DOHH2 (cell line): Measurements from ENCODE around the gene SERTAD2.

Experiments used
- H3F3A ChIP-seq: fragments of 200-600 bp; sonication (generic), shearing (Covaris generic); 2 replicates; pipeline ENCODE4 v1.6.0; 2016; ENCODE audit warnings: antibody characterized with exemption, mild to moderate bottlenecking; ENCODE audit not compliant: control insufficient read depth, insufficient read depth
- H3K27ac ChIP-seq: fragments of 200-600 bp; sonication (generic); 2 replicates; pipeline ENCODE4 v1.5.1; 2014; ENCODE audit warnings: low read depth, mild to moderate bottlenecking, low read length, moderate library complexity
- H3K27me3 ChIP-seq: fragments of 200-600 bp; sonication (generic); 2 replicates; pipeline ENCODE4 v1.6.1; 2014; ENCODE audit warnings: mild to moderate bottlenecking, low read length, mixed read lengths; ENCODE audit not compliant: control insufficient read depth
- H3K36me3 ChIP-seq: fragments of 200-600 bp; sonication (generic); 2 replicates; pipeline ENCODE4 v1.6.1; 2014; ENCODE audit warnings: mild to moderate bottlenecking, low read length, moderate library complexity, mixed read lengths; ENCODE audit not compliant: control insufficient read depth
- H3K4me1 ChIP-seq: fragments of 200-600 bp; sonication (generic); 2 replicates; pipeline ENCODE4 v1.6.1; 2014; ENCODE audit warnings: mild to moderate bottlenecking, low read length, mixed read lengths; ENCODE audit not compliant: control insufficient read depth
- H3K4me2 ChIP-seq: fragments of 200-600 bp; sonication (generic); 2 replicates; pipeline ENCODE4 v1.6.0; 2014; ENCODE audit warnings: mild to moderate bottlenecking, low read length, moderate library complexity
- H3K4me3 ChIP-seq: fragments of 200-600 bp; sonication (generic); 2 replicates; pipeline ENCODE4 v1.5.1; 2014; ENCODE audit warnings: mild to moderate bottlenecking, low read length, mixed read lengths
- H3K79me2 ChIP-seq: fragments of 200-600 bp; sonication (generic); 2 replicates; pipeline ENCODE4 v1.6.1; 2014; ENCODE audit warnings: mild to moderate bottlenecking, low read length, mixed read lengths; ENCODE audit not compliant: control insufficient read depth
- H3K9me2 ChIP-seq: fragments of 200-600 bp; sonication (generic); replicated peaks from 2 replicates; pipeline ENCODE4 v1.6.1; 2014; ENCODE audit warnings: mild to moderate bottlenecking, low read length, mixed read lengths; ENCODE audit not compliant: control insufficient read depth
- H3K9me3 ChIP-seq: fragments of 200-600 bp; sonication (generic); 2 replicates; pipeline ENCODE4 v1.6.1; 2014; ENCODE audit warnings: antibody characterized with exemption, low read length, mixed read lengths; ENCODE audit not compliant: control insufficient read depth, insufficient read depth
- H4K20me1 ChIP-seq: fragments of 200-600 bp; sonication (generic); 2 replicates; pipeline ENCODE4 v1.6.0; 2014; ENCODE audit warnings: low read depth, mild to moderate bottlenecking, antibody characterized with exemption, low read length, moderate library complexity; ENCODE audit not compliant: control insufficient read depth, insufficient read depth
- EZH2phosphoT487 ChIP-seq: fragments of 200-600 bp; sonication (generic); IDR thresholded peaks from 2 replicates; pipeline ENCODE4 v1.6.1; 2017; ENCODE audit warnings: borderline replicate concordance, mild to moderate bottlenecking, antibody characterized with exemption, low read length, moderate library complexity, mixed read lengths
- TF ChIP-seq, protein P1 (sequence below): fragments of 200-600 bp; sonication (generic); IDR thresholded peaks from one replicate; pipeline ENCODE4 v1.5.1; 2014; ENCODE audit warnings: antibody characterized with exemption, mild to moderate bottlenecking, low read depth, low read length; ENCODE audit not compliant: poor library complexity, severe bottlenecking

SERTAD2 gene

DNA sequence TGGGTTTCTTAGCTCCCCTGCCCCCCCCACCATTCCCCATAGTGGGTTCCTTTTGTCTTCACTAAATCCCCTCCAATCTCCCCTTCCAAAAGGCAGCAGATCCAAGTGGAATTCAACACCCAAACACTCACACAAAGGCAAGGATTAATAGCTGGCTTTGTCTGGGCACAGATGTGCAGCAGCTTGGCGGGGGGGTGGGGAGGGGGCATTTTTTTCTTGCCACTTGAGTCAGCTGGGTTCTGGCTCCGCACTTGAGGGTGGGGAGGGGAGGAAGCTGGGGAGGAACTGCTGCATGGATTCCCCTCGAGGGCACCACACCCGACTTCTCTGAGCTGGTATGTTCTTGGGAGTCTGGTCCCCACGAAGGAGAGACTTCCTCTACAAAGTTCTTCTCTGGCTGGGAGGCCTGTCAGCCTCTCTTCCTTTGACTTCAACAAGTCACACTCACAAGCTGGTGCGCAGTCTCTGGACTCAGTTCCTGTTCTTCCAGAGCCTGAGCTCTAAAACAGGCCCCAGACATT lies 36.0 kb downstream of the SERTAD2 start:
- H3K4me3 ChIP-seq: no peak overlapping the region
- H3F3A ChIP-seq: no peaks in the 10 kb centered on the region
- H3K4me2 ChIP-seq: no peak overlapping the region
- no peaks in the 10 kb centered on the region for H3K36me3 ChIP-seq
- no peak for TF ChIP-seq EZH2phosphoT487
- TF ChIP-seq, protein P1, sequence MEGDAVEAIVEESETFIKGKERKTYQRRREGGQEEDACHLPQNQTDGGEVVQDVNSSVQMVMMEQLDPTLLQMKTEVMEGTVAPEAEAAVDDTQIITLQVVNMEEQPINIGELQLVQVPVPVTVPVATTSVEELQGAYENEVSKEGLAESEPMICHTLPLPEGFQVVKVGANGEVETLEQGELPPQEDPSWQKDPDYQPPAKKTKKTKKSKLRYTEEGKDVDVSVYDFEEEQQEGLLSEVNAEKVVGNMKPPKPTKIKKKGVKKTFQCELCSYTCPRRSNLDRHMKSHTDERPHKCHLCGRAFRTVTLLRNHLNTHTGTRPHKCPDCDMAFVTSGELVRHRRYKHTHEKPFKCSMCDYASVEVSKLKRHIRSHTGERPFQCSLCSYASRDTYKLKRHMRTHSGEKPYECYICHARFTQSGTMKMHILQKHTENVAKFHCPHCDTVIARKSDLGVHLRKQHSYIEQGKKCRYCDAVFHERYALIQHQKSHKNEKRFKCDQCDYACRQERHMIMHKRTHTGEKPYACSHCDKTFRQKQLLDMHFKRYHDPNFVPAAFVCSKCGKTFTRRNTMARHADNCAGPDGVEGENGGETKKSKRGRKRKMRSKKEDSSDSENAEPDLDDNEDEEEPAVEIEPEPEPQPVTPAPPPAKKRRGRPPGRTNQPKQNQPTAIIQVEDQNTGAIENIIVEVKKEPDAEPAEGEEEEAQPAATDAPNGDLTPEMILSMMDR: no peak
- no peaks in the 10 kb centered on the region for H3K27me3 ChIP-seq
- H3K9me2 ChIP-seq: no peaks in the 10 kb centered on the region
- no peak overlapping the region for H3K27ac ChIP-seq
- no peaks in the 10 kb centered on the region for H3K9me3 ChIP-seq
- H4K20me1 ChIP-seq: no peaks in the 10 kb centered on the region
- no peaks in the 10 kb centered on the region for H3K4me1 ChIP-seq
- H3K79me2 ChIP-seq: no peaks in the 10 kb centered on the region

DNA sequence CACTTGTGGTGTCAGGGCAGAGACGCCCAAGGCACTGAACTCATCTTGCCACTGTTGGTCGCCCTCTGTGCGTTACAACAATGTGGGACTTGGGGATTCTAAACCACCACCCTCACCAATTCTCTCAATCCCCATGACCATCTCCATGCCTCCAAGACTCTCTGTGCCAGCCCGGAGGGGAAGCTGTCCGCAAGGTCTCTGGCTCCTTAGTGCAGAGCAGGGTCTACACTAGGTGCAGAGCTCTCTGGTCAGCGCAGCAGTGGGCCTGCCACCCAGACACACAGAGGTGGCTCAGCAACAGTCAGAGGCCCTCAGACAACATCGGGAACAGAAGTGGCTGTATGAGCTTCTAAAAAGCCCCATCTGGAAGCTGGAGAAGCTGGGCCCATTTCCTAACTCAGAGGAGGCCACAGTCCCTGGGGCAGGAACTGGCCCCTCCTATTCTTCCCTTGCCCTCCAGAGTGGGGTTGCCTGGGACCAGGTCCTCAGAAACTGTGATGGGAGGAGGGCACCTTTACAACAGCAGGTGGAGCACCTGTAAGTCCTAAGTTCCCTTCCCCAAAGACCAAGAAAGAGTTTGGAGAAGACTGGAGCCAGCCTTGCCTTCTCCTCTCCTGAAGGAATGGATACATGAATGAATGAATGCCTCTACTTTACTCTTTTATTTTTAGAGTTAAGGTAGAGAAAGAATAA lies 37.7 kb downstream of the SERTAD2 start:
- H3K27ac ChIP-seq: no peak overlapping the region
- TF ChIP-seq, protein P1: no peak
- TF ChIP-seq EZH2phosphoT487: no peak

DNA sequence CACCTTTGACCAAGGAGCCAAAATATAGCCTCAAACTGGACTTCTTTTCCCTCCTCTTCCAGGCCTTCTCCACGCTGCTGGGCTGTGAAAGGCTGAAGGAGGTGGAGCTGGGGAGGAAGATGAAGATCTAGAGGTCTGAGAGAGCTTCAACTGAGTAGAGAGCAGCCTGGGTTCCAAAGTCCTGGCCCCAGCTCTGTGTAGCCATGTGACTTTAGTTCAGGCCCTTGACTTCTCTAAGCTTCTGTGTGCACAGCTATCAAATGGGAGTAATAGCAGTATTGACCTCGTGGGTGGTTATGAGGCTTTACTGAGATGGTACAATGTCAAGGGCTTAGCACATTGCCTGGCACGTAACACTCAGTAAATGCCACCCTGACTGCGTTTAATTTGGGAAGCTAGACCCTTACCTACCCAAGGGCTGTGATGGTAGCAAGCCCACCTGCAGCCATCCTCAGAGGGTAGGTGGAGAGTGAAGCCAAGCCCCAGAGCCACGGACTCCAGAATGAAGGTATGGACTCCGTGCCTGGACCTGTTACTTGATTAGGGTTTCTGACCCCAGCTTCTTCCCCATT lies 38.4 kb downstream of the SERTAD2 start:
- Histone ChIP-seq H3K4me3 (no peak overlapping the region), H3K27me3 (no peaks in the 10 kb centered on the region), H3K9me3 (no peaks in the 10 kb centered on the region), H3K9me2 (no peaks in the 10 kb centered on the region), H3K4me1 (no peaks in the 10 kb centered on the region), H3K79me2 (no peaks in the 10 kb centered on the region), H3K4me2 (no peak overlapping the region), H3K36me3 (no peaks in the 10 kb centered on the region), H3F3A (no peaks in the 10 kb centered on the region), H4K20me1 (no peaks in the 10 kb centered on the region), H3K27ac (no peak overlapping the region)
- TF ChIP-seq EZH2phosphoT487: no peak
- TF ChIP-seq, protein P1: no peak

More for the DNA sequence above, 37.7 kb downstream of the SERTAD2 start:
- Histone ChIP-seq H3K27me3 (no peaks in the 10 kb centered on the region), H3K4me2 (no peak overlapping the region), H3K9me2 (no peaks in the 10 kb centered on the region), H3K4me3 (no peak overlapping the region), H3K4me1 (no peaks in the 10 kb centered on the region), H3K79me2 (no peaks in the 10 kb centered on the region), H3F3A (no peaks in the 10 kb centered on the region), H3K36me3 (no peaks in the 10 kb centered on the region), H3K9me3 (no peaks in the 10 kb centered on the region), H4K20me1 (no peaks in the 10 kb centered on the region)
